GM18511 (cell line): ENCODE measurements around the gene FNBP1.
"Not testable (repeated sequence)": the region's sequence is repeated elsewhere in the genome, so short reads cannot be mapped to it uniquely, and the experiment has no call there.

ENCODE experiments used
- ATAC-seq: cut with Tn5 transposase; IDR thresholded peaks from one replicate; pipeline ENCODE4 v1.9.1; 2021; ENCODE audit warnings: mild to moderate bottlenecking, moderate library complexity; ENCODE audit not compliant: unreplicated experiment

Gene FNBP1

DNA sequence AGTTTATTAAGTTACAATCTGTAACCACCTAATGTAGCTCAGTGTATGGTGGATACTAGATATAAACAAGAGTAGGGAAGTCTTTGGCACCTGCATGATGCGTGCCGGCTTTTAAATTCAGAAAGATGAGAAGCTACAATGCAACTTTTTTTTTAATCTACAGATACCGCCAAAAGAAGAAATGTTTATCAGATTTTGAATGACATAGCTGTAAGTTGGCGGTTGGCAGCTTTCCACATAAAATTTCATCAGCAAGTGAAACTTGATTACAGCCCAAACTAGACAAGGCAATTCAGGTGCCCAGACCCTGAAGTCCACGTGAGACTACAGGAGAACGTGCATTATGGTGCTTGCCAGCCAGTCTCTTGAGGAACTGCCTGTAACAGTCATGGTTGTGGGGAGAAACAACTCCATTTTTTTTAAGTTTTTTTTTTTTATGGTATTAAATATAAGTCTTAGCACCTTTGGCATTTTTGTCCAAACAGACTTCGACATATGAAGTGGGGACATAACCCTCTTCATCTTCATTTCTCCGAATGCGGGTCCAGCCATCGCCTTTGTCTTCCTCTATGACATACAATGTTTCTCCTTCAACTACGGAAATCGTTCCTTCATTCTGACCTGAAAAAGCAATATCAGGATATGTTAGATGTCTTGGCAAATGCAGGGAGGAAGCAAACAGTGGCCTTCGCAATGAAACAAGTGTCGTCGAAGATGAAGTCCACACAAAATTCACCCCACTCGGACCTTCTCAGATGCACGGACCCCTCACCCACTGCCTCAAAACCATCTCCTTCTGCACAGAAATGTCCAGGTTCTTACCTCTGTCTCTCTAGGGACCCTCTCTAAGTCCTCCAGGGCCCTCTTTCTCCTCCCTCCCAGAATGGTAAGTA, 147.4 kb downstream of the FNBP1 start:
- no peak for ATAC-seq

DNA sequence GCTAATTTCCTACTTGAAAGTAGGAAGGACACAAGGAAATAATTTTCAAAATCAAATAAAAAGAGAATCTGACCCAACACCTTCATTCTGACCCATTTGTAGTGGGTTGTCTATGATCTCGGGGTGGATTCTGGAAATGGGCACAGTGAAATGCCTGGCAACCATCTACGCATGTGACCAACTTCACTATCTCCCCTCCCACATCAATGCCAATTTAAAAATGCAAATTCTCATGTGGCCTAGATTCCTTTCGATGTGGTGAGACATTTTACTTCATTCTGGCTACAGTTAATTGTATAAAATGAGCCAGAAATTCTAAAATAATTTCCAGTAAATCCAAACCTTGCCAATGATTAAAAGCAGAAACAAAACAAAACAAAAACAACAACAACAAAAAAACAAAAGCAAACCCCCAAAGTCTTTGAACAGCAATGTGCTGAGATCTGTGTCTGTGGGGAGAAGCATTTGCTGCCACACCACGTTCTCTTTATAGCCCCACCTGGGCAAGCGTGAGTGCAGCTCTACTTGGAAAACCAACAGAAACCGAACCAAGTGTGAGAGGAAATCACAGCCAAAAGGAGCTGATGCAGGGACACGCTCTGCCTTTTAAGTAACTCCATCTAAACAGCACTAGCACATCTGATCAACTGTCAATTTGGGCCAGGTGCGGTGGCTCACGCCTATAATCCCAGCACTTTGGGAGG, 148.7 kb downstream of the FNBP1 start:
- ATAC-seq = no peak

DNA sequence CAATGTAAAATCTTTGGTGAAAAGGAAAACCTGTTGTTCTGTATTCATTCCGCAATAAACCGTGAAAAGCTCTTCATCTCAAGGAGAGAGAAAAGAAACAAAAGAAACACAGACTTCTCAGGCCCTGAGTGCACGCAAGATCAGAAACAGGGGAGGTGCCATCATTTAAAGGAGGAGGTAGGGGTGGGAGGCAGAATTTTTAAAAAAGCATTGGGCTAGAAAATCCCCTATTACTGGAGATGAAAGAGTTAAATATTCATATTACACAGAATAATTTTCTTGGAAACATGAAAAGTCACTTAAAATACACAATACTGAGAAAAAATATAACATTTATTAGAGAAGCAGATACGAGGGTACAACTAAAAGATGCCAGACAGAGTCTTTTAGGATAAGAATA, 151.4 kb downstream of the FNBP1 start:
- ATAC-seq = no peak

DNA sequence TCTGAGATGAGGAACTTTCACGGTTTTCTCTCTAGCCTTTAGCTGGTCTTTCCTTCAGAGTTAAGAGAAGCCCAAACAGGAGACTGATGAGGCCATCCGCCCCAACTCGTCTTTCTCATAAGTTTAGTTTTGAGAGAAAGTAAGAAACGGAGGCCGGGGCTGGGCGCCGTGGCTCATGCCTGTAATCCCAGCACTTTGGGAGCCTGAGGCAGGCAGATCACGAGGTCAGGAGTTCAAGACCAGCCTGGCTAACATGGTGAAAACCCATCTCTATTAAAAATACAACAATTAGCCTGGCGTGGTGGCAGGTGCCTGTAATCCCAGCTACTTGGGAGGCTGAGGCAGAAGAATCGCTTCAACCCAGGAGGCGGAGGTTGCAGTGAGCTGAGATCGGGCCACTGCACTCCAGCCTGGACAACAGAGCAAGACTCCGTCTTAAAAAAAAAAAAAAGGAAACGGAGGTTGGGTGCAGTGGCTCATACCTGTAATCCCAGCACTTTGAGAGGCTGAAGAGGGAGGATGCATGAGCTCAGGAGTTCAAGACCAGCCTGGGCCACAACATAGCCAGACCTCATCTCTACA, 152.2 kb downstream of the FNBP1 start:
- not testable (repeated sequence) for ATAC-seq

DNA sequence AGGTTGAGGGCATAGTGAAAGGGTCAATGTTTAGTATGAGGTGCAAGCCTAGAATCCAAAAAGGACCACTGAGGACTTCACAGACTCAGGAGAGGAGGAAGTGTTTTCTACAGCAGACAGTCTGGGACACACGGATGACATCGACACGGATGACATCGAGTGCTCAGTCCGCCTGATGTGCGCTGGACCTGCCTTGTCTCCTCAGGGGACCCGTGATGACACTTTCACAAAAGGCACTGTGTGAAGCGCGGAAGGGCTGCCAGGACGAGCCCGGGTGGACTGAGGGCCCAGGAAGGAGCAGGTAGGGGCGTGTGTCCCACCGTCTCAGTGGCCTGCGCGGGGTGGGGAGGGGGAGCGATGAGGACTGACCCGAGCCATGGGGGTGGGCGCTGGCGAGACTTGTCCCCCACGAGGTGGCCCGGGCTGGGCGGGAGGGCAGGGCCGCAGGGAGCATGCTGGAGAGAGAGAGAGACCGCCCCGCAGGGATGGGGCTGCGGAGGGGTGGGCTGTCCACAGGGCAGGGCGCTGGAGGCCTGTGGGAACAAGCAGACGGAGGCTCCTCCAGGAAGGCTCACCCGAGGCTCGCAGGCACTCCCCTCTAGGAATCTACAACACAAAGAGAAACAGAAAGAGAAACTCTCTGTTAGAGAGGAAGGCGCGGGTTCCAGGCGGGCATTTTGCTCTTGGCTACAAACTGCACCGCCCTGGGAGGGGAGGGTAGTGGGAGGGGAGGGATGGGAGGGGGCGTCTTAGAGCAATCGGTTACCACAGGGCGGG, 152.9 kb downstream of the FNBP1 start:
- ATAC-seq = no peak

DNA sequence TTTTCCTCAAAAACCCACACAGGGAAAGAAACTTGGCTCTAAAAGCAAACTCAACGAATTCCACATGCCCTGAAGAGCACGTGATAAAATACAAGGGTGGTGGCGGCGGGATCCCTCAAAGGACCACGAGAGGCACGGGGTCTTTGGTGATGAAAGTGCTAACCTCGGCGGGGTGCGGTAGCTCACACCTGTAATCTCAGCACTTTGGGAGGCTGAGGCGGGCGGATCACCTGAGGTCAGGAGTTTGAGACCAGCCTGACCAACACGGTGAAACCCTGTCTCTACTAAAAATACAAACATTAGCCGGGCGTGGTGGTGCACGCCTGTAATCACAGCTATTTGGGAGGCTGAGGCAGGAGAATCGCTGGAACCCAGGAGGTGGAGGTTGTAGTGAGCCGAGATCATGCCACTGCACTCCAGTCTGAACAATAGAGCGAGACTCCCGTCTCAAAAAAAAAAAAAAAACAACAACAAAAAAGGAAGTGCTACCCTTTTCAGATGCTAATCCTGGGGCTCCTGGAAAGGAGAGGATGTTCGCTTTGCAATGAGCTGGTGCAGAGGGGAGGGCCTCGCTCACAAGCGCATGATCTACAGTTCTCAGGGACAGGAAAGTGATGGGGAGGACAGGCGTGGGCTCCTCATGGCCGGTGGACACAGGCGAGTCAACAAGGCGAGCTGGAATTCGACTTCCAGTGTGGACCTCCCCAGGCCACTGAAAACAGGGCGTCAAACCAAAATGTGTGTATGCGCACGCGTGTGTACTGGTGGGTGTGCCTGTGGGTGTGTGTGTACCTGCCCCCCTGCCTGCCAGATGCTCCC, 153.7 kb downstream of the FNBP1 start:
- no peak for ATAC-seq

DNA sequence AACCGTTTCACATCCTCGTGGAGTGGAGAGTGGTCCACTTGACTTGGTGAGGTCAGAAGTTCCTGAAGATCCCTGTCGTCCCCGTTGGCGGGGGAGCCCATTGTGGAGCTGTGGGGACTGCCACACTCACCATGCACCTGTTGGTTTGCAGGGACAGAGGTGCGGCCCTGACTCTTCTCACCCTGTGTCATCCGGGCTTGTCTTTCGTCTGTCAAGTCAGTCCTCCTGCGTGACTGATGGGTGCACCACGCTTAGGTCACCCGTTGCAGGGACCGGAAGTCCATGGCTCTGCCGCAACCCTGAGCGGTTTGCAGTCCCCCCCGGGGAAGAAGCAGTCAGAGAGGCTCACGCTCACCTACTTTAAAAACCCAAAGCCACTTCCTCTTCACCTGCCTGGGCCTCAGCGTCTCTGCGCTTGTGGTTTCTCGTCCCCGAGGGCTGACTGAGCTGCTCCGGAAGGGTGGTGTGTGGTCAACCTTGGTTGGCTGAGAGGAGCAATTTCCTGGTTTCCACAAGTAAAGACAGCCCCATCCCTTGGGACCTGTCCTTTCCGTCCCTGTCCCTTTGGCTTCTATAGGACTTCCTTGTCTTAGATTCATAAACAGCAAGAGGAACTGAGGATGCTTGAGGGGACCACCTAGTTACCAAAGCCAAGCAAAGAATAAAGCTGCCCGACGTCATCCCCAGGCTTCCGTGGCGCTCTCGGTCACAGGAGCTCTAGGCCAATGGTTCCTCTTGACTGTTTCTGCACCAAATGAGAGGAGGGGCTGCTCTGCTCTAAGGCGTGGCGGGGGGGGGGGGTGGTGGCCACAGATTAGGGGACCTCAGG, 154.5 kb downstream of the FNBP1 start:
- peak; percentile 69 for ATAC-seq

DNA sequence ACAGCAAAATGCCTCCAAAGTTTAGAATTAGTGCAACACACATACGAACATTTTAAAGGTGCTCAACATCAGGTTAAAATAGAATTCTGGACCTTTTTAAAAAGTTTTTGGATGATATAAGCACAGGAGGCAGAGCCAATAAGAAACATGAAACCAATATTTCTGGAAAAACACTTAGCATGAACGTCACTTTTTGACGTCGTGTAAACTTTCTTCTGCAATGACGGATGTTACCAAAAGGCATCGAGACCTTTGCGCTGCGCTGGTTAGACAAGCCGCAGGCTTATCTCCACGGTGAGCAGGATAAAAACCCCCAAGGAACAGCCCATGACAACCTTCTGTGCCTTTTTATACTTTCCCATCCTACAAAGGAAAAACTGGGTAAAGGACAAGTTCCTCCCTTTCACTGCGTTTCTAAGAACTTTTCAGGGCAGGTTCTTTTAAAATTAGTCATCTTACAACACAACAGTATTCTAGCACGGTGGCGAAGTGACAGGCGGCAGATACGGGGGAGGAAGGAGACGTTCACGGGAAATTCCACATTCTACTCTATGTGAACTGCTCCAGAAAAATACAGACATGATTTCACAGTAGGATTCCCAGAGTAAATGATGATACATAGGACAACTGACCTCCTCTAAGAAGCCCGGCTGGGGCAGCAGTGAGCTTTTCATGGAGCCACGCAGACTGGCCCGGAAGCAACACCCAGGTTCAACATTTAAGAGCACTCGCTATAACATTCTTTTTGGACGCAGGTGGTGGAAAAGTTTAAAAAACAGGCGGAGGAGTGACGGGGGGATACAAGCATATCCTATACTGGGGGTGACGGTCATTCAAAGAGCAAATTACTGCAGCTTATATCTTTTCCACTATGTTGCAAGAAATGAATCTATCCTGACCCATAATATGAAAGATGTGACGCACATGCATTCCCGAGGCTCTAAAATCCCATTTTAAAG, 155.4 kb downstream of the FNBP1 start:
- no peak for ATAC-seq

DNA sequence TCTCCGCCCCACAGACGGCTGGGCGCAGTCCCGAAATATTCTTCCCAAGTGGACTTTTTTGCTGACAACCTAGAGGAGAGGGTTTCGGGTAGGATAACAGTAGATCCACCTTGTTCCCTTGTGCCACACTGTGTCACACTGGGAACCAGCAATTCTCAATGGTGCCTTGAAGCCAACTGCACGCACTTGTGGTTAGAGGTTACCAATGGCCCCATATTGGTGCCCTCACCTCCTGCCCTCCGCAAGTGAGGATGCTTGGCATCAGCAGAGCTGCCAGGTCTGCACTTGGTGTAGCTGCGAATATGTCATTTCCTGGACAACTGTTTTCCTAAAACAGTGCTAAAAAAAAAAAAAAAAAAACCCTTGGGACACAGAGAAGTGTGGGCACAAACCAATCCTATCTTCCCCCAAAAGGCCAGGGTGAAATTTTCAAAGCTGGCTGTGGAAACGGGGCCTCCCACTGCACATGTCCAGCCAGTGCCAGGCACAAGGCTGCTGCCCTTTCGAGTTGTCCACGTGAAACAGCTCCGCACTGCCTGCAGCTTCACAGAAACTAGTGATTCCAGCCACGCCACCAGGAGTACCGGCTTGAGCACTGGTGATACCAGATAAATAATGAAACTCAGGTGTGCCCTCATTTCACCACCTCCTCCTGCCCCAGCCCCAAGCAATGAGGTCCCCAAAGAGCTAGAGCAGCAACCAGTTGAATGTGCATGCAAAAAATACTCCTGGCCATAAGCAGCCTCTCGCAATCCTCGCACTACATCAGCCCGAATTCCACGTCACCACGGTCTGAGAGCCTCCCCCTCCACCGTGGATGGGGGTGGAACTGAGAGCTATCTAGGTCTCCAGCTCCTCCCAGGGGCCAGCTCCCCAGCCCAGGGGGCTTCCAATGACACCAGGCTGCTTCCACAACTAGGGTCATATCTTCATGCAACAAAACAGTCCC, 156.5 kb downstream of the FNBP1 start:
- ATAC-seq = no peak

DNA sequence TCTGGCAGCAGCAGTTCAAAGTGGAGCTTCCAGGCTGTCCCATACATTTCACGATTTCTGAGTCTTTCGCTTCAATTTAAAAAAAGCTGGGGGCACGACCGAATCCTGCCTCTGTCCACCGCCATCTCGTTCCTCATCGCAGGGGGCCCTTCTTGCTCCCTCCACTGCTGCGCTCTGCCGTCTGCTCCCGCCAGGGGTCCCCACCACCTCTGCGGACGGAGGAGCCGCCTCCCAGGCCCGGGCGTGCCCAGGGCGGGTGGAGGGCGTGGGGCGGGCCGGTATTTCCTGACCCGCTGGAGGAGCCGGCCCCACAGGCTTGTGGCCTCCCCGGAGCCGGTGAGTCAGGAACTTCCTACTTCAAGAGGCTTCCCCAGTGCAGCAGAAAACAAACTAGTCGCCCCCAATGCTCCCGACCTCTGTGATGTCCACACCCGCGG, 157.3 kb downstream of the FNBP1 start:
- peak; percentile 32 for ATAC-seq

DNA sequence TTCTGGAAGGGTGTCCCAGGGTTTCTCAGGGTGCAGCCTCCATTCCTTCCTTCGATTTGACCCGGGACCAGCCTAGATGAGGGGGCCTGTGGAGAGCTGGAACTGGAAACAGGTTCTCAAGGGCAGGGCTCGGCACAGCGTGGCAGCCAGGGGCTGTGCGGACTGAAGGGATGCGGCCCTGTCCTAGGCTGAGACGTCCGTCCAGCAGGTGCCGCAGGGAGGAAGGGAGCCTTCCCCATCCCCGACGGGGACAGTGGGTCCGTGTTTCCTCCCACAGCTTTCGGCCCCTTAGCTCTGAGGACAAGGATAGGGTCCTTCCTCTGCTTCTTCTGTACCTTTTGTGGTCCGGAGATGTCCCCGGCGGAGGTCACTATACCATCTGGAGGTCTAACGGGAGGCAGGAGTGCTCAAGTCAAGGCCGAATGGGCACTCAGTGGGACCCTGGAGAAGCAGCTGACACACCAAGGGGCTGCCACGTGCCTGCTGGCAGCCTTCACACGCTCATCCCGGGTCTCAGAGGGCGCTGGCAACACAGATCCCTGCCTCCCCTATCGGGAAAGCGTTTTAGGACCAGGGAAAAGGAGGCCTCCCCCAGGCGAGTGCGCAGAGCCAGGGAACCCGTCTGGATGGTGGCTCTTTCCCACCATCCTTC, 157.8 kb downstream of the FNBP1 start:
- no peak for ATAC-seq

DNA sequence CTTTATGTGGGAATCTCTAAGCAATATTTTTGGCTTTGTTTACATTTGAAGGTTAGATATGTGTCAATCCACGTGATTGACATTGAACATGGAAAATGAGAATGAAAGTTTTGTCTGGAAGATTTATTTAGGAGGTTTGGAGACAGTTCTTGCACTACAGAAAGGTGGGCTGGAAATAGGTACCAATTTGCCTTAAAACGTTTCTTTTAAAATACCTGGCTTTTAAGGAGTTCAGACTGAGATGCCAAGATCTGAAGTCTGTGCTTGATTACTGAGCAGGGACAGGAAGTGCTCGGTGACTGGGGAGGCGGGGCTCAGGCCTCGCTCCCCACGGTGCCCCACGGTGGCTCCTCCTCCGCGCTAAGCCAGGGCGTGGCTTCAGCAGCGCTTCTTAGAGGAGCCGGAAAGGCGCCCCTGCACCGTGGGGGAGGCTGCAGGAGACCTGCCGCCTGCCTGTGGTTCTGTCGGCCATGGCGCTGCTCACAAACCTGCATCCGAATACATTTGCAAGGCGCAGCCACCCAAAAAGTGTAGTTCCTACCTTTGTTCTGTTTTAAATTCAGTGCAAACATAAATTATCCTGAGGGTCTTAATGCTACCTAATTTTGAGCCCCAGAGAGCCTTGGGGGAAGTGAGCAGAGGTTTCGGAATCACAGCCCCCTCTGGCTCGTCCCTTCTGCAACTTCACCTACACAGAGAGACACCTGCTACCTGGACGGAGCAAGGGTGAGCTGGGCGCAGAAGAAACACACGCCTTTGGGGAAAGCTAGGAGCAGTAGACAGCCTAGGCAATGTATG, 158.6 kb downstream of the FNBP1 start:
- ATAC-seq = peak; percentile 49

DNA sequence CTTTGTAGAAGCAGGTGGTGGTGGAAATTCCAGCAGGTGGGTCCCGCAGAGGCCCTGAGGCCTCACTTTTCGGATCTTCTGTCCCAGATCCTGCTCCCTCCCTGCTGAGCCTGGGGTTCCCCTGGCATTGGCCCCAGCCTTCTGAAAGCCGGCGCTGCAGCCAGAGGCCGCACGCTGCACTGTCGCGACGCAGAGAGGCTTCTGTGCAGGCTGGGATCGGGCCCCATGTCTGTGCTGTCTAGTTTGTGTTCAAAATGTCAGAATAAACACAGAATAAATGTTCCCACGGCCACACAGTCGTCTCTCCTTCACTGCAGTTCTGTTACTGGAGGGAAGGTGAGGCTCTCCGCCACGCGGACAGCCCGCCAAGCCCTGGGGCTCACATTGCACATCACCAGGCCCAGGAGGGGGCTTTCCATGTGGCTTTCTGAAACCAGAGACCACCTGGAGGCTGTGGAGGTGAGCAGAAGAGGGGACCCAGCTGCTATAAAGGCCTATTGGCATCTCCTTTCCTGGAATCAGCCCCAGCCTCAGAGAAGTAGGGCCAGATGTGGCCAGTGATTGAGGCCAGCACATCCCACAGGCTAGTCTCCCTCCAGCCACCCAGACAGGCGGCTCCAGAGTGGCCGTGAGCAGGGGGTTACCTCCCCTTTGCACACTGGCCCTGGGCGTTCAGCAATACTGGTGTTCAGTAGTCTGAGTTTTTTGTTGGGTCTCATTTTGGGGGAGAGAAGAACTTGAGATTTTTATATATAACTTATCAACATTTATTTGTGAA, 161.3 kb downstream of the FNBP1 start:
- ATAC-seq = no peak

DNA sequence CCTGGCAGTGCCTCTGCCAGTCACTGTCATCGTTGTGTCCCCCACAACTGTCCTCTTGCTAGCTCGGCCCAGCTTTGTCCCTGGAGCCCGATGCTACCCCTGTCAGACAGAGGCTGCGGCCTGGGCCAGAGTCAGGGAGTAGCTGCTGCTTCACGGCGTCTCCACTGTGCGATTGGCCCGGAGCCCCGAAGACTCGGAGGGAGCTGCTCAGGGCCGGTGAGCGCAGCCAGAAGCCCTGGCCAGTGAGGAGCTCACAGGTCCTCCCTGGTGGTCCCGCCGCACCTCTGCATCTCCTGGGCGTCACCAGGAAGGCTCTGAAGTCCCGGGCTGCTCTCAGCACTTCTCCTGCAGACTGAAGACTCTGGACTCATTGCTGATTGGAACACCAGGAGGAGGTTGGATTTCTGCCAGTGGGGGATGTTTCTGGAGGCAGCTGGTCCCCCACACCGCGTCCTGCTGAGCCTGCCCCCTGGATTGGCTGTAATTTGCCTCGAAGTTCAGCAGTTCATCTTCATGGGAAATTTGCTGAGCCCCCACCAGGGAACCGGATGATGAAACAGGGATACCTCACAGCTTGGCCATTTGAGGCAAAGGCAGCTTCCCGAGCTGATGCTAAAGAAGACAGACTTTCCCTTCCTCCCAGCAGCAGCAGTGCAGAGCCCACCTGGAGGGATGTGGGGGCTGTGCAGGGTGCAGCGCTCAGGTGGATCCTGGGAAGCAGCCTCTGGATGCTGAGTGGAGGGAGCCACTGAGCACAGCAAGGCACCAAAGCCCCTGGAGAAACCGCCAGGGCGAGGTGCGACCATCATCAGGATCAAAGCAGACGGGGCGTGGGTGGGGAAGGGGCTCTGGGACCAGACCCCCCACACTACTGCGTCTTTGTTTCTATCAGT, 162.1 kb downstream of the FNBP1 start:
- ATAC-seq = no peak
